ENCODE data around the gene MRPL21.

Gene MRPL21

DNA sequence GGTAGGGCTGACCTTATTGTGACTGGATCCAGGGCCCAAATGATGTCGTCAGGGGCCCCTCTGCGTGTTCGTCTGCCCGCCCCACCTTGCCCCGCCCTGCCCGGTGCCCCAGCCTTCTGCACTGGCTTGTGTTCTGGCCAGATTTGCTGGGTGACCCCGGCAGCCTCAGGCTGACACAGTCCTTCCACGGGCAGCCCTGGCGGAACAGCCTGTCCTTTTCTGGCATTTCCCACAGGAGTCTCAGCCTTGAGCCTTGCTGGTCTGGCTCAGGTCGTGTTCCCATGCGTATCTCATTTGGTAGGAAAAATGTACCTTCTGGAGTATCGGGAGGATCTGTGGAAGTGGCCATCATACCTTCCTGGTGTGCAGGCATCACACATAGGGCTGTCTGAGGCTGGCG, 31.0 kb upstream of the MRPL21 start:
- 94% methylated on average over 11 of the region's 13 CpGs for WGBS (ENCODE audit: insufficient coverage)
- ChIA-PET CTCF (no interaction called here), POLR2A (no interaction called here)
- Histone ChIP-seq H3K27ac (ENCODE audit: insufficient read depth in 1 of 2, low read depth in 1 of 2, low read length in 2 of 2, poor library complexity in 1 of 2, severe bottlenecking in 2 of 2) (no peak overlapping the region), H3K27me3 (replicated peaks in 2 of 5; ENCODE audit: control insufficient read depth in 4 of 5, insufficient read depth in 5 of 5, low read length in 4 of 5) (no peaks in the 10 kb centered on the region), H3K36me3 (ENCODE audit: control insufficient read depth in 4 of 4, insufficient read depth in 4 of 4, low read length in 3 of 4) (peaks cover 11 to 87% (median 62%) of the 10 kb centered on the region in 4 experiments), H3K9me3 (ENCODE audit: control extremely low read depth in 1 of 5, control insufficient read depth in 4 of 5, insufficient read depth in 2 of 5, low read depth in 1 of 5, low read length in 4 of 5) (no peaks in the 10 kb centered on the region), H3K4me3 (ENCODE audit: control insufficient read depth in 1 of 7, extremely low read depth in 1 of 7, insufficient read depth in 4 of 7, low read depth in 2 of 7, low read length in 6 of 7) (no peak overlapping the region), H3K4me1 (ENCODE audit: control extremely low read depth in 1 of 4, control insufficient read depth in 4 of 4, insufficient read depth in 4 of 4, low read length in 3 of 4) (no peaks in the 10 kb centered on the region)
- no peak for DNase-seq

DNA sequence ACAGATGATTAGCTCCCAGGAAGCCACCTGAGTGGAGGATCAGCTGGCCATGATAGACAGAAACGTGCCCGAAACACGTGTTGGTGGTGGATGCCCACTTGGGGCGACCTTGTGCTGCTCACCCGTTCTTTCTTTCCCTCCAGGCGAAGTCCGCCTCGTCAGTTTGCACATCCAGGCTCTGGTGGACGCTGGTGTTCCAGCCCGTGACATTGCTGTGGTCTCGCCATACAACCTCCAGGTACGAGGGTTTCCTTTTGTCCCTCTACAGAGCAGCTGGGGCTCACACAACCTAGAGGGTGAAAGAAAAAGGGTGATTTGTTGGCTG, 30.7 kb upstream of the MRPL21 start:
- H3K4me3 ChIP-seq (ENCODE audit: control insufficient read depth in 1 of 7, extremely low read depth in 1 of 7, insufficient read depth in 4 of 7, low read depth in 2 of 7, low read length in 6 of 7) = no peak overlapping the region
- no peak overlapping the region for H3K27ac ChIP-seq (ENCODE audit: insufficient read depth in 1 of 2, low read depth in 1 of 2, low read length in 2 of 2, poor library complexity in 1 of 2, severe bottlenecking in 2 of 2)
- over 99% methylated on average over 11 of the region's 12 CpGs for WGBS (ENCODE audit: insufficient coverage)
- H3K36me3 ChIP-seq (ENCODE audit: control insufficient read depth in 4 of 4, insufficient read depth in 4 of 4, low read length in 3 of 4) = peaks cover 11 to 87% (median 62%) of the 10 kb centered on the region in 4 experiments
- no peaks in the 10 kb centered on the region for H3K4me1 ChIP-seq (ENCODE audit: control extremely low read depth in 1 of 4, control insufficient read depth in 4 of 4, insufficient read depth in 4 of 4, low read length in 3 of 4)
- no peaks in the 10 kb centered on the region for H3K27me3 ChIP-seq (replicated peaks in 2 of 5; ENCODE audit: control insufficient read depth in 4 of 5, insufficient read depth in 5 of 5, low read length in 4 of 5)
- no peaks in the 10 kb centered on the region for H3K9me3 ChIP-seq (ENCODE audit: control extremely low read depth in 1 of 5, control insufficient read depth in 4 of 5, insufficient read depth in 2 of 5, low read depth in 1 of 5, low read length in 4 of 5)
- POLR2A ChIA-PET = no interaction called here
- no peak for DNase-seq
- CTCF ChIA-PET = interaction anchor here (1.2 kb wide), 2 partner anchors 16 to 111 kb away, joined by 3 read pairs; no protein-coding TSS in a partner anchor

- H3K27me3 ChIP-seq (replicated peaks in 2 of 5; ENCODE audit: control insufficient read depth in 4 of 5, insufficient read depth in 5 of 5, low read length in 4 of 5) = no peaks in the 10 kb centered on the region
- H3K36me3 ChIP-seq (ENCODE audit: control insufficient read depth in 4 of 4, insufficient read depth in 4 of 4, low read length in 3 of 4) = peaks cover 9 to 87% (median 63%) of the 10 kb centered on the region in 4 experiments
- H3K4me3 ChIP-seq (ENCODE audit: control insufficient read depth in 1 of 7, extremely low read depth in 1 of 7, insufficient read depth in 4 of 7, low read depth in 2 of 7, low read length in 6 of 7) = no peak overlapping the region
- no peaks in the 10 kb centered on the region for H3K4me1 ChIP-seq (ENCODE audit: control extremely low read depth in 1 of 4, control insufficient read depth in 4 of 4, insufficient read depth in 4 of 4, low read length in 3 of 4)
- H3K9me3 ChIP-seq (ENCODE audit: control extremely low read depth in 1 of 5, control insufficient read depth in 4 of 5, insufficient read depth in 2 of 5, low read depth in 1 of 5, low read length in 4 of 5) = no peaks in the 10 kb centered on the region
- POLR2A ChIA-PET = no interaction called here
- no peak for DNase-seq
- 96% methylated on average over 16 of the region's 17 CpGs for WGBS (ENCODE audit: insufficient coverage)
- no peak overlapping the region for H3K27ac ChIP-seq (ENCODE audit: insufficient read depth in 1 of 2, low read depth in 1 of 2, low read length in 2 of 2, poor library complexity in 1 of 2, severe bottlenecking in 2 of 2)
- CTCF ChIA-PET = interaction anchor here (0.6 to 1.2 kb wide), 4 partner anchors 9 to 111 kb away, joined by 3 read pairs; no protein-coding TSS in a partner anchor
These were observed 30.1 kb upstream of the MRPL21 start for GRCh38 chr11:68933605-68934320.

GRCh38 chr11:68932933-68933577, 29.4 kb upstream of the MRPL21 start:
- POLR2A ChIA-PET = no interaction called here
- CTCF ChIA-PET = interaction anchor here (0.6 to 1.2 kb wide), 4 partner anchors 8 to 112 kb away, joined by 3 read pairs; no protein-coding TSS in a partner anchor
- 97% methylated on average over 22 of the region's 24 CpGs for WGBS (ENCODE audit: insufficient coverage)
- Histone ChIP-seq H3K4me3 (ENCODE audit: control insufficient read depth in 1 of 7, extremely low read depth in 1 of 7, insufficient read depth in 4 of 7, low read depth in 2 of 7, low read length in 6 of 7) (no peak overlapping the region), H3K4me1 (ENCODE audit: control extremely low read depth in 1 of 4, control insufficient read depth in 4 of 4, insufficient read depth in 4 of 4, low read length in 3 of 4) (no peaks in the 10 kb centered on the region), H3K9me3 (ENCODE audit: control extremely low read depth in 1 of 5, control insufficient read depth in 4 of 5, insufficient read depth in 2 of 5, low read depth in 1 of 5, low read length in 4 of 5) (no peaks in the 10 kb centered on the region), H3K36me3 (ENCODE audit: control insufficient read depth in 4 of 4, insufficient read depth in 4 of 4, low read length in 3 of 4) (peaks cover 11 to 87% (median 65%) of the 10 kb centered on the region in 4 experiments), H3K27ac (ENCODE audit: insufficient read depth in 1 of 2, low read depth in 1 of 2, low read length in 2 of 2, poor library complexity in 1 of 2, severe bottlenecking in 2 of 2) (no peak overlapping the region), H3K27me3 (replicated peaks in 2 of 5; ENCODE audit: control insufficient read depth in 4 of 5, insufficient read depth in 5 of 5, low read length in 4 of 5) (no peaks in the 10 kb centered on the region)
- no peak for DNase-seq

GRCh38 chr11:68932358-68932757, 28.7 kb upstream of the MRPL21 start:
- no peaks in the 10 kb centered on the region for H3K4me1 ChIP-seq (ENCODE audit: control extremely low read depth in 1 of 4, control insufficient read depth in 4 of 4, insufficient read depth in 4 of 4, low read length in 3 of 4)
- ChIA-PET CTCF (no interaction called here), POLR2A (no interaction called here)
- peaks cover 11 to 87% (median 66%) of the 10 kb centered on the region in 4 experiments for H3K36me3 ChIP-seq (ENCODE audit: control insufficient read depth in 4 of 4, insufficient read depth in 4 of 4, low read length in 3 of 4)
- no peak overlapping the region for H3K27ac ChIP-seq (ENCODE audit: insufficient read depth in 1 of 2, low read depth in 1 of 2, low read length in 2 of 2, poor library complexity in 1 of 2, severe bottlenecking in 2 of 2)
- WGBS (ENCODE audit: insufficient coverage) = 95% methylated on average over 4 of the region's 7 CpGs
- no peaks in the 10 kb centered on the region for H3K27me3 ChIP-seq (replicated peaks in 2 of 5; ENCODE audit: control insufficient read depth in 4 of 5, insufficient read depth in 5 of 5, low read length in 4 of 5)
- no peaks in the 10 kb centered on the region for H3K9me3 ChIP-seq (ENCODE audit: control extremely low read depth in 1 of 5, control insufficient read depth in 4 of 5, insufficient read depth in 2 of 5, low read depth in 1 of 5, low read length in 4 of 5)
- no peak overlapping the region for H3K4me3 ChIP-seq (ENCODE audit: control insufficient read depth in 1 of 7, extremely low read depth in 1 of 7, insufficient read depth in 4 of 7, low read depth in 2 of 7, low read length in 6 of 7)
- DNase-seq = no peak

GRCh38 chr11:68931911-68932310, 28.3 kb upstream of the MRPL21 start:
- H3K4me3 ChIP-seq (ENCODE audit: control insufficient read depth in 1 of 7, extremely low read depth in 1 of 7, insufficient read depth in 4 of 7, low read depth in 2 of 7, low read length in 6 of 7) = no peak overlapping the region
- DNase-seq = no peak
- peaks cover 0 to 1% (median 0%) of the 10 kb centered on the region in 5 experiments for H3K9me3 ChIP-seq (ENCODE audit: control extremely low read depth in 1 of 5, control insufficient read depth in 4 of 5, insufficient read depth in 2 of 5, low read depth in 1 of 5, low read length in 4 of 5)
- POLR2A ChIA-PET = no interaction called here
- H3K27me3 ChIP-seq (replicated peaks in 2 of 5; ENCODE audit: control insufficient read depth in 4 of 5, insufficient read depth in 5 of 5, low read length in 4 of 5) = no peaks in the 10 kb centered on the region
- H3K4me1 ChIP-seq (ENCODE audit: control extremely low read depth in 1 of 4, control insufficient read depth in 4 of 4, insufficient read depth in 4 of 4, low read length in 3 of 4) = no peaks in the 10 kb centered on the region
- peaks cover 12 to 87% (median 66%) of the 10 kb centered on the region in 4 experiments for H3K36me3 ChIP-seq (ENCODE audit: control insufficient read depth in 4 of 4, insufficient read depth in 4 of 4, low read length in 3 of 4)
- 93% methylated on average over 16 of the region's 17 CpGs for WGBS (ENCODE audit: insufficient coverage)
- no peak overlapping the region for H3K27ac ChIP-seq (ENCODE audit: insufficient read depth in 1 of 2, low read depth in 1 of 2, low read length in 2 of 2, poor library complexity in 1 of 2, severe bottlenecking in 2 of 2)
- CTCF ChIA-PET = no interaction called here
